Hematopoietic multipotent progenitor cell treated with erythropoietin and hydrocortisone succinate and interleukin-3 and kit ligand, for 8 days (in vitro differentiated cells): ENCODE data around the gene HMGXB3.
"Not testable (repeated sequence)": the region's sequence is repeated elsewhere in the genome, so short reads cannot be mapped to it uniquely, and the experiment has no call there.

Source experiments
- DNase-seq: peaks from one replicate; pipeline ENCODE4 v3.0.0-alpha.2; 2015

The HMGXB3 gene

DNA sequence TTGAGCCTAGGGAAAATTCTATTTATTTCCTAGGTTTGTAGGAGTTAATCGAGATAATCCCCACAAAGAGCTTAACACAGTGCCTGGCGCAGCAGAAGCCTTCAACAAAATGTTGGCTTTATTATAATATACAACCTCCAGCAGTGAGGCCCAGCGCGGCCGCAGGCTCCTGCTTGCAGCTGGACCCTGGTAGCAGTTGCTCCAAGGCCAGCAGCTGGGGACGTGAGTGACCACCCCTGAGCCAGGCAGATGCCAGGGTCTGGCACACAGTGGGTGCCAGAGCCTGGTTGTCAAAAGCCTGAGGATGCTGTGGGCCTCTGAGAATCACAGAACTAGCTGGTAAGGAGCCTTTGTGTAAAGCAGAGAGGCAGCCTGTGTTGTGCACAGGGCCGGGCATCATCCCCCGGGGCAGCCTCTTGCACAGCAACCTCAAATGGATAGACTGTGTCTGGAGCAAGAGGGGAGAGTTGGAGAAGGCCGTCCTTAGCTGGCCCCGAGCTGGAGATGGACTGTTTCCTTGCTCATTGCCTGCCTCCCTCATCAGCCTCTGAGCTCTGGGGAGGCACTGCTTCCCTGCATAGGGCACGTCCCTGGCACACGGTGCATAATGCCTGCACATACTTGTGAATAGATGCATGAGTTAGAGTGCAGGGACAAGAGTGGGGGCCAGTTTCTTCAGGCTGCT, 68.6 kb downstream of the HMGXB3 start:
- no peak for DNase-seq

DNA sequence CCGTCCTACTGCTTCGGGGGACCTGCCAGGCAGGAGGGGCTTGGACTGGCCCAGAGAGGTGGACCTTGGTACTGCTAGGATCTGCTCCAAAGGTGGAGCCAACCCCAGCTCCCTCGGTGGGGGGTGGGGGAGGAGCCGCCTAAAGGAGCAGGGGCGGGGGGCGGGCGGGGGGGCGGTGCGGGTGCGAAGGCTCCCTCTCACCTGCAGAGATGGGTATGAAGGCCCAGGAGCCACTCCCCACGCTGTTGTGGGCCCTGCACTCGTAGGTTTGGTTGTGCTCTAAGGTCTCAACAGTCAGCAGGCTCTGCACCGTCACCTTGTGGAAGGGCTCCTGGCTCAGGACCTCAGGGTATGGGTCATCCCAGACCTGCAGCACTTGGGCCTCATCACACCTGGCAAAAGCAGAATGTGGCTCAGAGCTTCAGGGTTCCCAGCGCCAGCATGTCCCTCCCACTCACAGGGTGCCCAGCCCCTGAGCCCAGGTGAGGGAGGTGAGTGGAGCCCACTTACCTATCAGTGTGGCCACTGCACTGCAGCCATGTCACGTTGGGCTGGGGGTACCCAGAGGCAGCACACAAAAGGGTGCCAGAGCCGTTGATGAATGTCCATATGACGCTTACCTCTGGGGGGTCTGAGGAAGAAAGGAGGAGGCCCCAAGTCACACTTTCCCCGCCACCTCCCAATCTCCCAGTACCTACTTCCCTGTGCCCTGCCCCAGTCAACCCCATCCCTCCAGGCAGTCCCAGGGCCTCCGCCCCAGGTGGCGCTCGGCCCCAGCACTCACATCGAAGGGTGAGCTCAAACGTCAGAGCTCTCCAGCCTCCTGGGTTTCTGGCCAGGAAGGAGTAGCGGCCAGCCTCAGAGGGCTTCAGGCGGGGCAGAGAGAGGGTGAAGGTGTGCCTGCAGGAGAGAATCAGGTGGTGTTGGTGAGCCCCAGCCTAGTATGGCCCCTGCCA, 69.4 kb downstream of the HMGXB3 start:
- no peak for DNase-seq

DNA sequence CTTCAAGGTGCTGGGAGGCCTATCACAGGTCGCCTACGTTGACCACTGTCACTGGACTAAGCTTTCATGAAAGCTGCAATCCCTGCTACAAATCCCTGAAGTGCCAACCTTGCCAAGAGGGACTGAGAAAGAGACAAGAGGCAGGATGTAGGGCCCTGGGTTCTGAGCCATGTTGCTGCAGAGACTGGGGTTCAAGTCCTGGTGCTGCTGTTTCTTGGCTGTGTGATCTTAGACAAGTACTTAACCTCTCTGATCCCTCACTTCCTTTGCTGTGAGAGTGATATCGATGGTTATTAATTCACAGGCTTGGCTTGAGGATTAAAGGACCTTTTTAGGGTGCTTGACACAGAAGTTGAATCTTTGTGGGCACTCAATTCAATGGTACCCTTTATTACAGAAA, 70.3 kb downstream of the HMGXB3 start:
- DNase-seq = no peak

DNA sequence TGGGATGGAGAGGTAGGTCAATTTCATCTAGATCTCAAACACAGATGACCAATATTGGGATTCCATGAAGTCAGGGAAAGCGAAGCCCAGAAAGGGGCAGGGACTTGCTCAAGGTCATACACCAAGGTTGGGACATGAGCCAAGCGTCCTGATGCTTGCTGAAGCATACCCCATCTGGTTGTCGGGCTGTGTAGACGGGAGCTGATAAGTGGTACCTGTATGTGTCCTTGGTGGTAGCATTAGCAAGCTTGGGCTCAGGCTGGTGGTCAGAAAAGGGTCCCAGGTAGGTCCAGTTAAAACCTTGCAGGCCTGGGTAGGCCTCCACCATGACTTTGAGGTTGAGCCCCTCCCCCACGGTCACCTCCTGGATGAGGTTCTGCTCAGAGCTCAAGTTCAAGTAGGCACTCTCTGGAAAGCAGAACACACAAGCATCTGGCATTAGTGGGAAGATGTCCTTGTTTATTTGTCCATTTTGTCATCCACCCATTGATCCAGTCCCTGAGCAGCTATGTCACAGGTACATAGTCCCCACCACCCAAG, 72.6 kb downstream of the HMGXB3 start:
- no peak for DNase-seq

DNA sequence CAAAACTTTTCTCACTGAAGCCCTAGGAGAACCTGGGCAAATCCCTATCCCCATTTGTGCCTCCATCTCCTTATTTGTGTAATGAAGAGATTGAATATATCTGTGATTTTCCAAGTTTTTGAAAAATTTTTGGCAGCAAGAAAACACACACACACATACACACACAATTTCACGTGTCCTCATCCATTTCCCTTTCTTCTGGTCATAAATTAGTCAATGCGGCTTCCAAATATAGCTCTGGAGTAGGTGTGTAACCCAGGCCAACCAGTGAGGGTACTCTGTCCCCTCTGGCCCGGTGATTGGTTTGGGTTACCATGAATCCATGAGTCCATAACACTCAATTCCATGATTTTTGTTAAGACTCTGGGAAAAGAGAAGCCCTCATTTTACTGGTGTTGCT, 73.1 kb downstream of the HMGXB3 start:
- no peak for DNase-seq

DNA sequence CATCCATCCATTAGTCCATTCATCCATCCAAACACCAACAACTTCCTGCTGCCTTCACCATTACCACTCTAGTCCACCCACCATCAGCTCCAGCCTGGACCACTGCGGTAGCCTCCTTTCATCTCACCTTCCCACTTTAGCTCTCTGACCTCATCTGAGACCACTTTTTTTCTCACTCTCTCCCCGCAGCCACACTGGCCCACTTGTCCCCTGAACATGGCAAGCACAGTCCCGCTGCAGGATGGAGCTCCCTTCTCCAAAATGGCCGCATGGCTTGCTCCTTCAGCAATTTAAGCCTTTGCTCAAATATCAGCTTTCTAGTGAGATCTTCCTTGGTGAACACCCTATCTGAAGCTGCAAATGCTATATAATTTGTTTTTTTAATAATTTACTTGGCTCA, 74.7 kb downstream of the HMGXB3 start:
- no peak for DNase-seq

DNA sequence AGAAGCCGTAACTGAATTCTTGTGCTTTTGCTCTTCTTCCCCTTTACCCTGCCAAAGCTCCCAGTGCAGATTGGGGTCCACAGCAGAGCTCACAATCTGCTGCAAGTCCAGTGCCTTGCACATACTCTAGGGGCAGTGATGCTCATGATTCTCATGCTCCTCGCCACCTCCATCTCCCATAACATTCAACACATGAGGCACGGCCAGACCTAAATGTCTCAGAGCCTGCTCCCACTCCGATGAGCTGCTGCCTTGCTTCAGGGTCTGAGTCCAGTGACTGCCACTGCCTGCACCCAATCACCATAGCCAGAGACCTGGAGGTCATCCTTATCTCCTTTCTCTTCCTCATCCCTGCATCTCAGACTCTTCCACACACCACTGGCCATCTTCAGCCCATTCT, 75.3 kb downstream of the HMGXB3 start:
- DNase-seq = no peak

DNA sequence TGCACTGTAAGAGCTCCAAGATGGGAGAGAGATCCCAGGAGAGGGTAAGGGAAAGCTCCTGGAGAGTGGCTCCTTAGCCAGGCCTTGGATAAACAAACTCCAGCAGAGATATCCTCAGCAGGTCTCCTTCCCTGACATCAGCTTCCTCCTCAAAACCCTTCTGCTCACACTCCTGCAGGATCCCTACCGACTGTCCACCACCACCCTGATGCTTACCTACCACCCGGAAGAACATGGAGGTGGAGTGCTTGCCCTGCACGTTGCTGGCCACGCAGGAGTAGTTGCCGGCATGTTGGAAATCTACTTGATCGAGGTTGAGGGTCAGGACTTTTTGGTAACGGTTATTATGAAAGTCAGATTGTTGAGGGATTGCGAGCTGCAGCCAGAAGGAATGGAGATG, 76.5 kb downstream of the HMGXB3 start:
- no peak for DNase-seq

DNA sequence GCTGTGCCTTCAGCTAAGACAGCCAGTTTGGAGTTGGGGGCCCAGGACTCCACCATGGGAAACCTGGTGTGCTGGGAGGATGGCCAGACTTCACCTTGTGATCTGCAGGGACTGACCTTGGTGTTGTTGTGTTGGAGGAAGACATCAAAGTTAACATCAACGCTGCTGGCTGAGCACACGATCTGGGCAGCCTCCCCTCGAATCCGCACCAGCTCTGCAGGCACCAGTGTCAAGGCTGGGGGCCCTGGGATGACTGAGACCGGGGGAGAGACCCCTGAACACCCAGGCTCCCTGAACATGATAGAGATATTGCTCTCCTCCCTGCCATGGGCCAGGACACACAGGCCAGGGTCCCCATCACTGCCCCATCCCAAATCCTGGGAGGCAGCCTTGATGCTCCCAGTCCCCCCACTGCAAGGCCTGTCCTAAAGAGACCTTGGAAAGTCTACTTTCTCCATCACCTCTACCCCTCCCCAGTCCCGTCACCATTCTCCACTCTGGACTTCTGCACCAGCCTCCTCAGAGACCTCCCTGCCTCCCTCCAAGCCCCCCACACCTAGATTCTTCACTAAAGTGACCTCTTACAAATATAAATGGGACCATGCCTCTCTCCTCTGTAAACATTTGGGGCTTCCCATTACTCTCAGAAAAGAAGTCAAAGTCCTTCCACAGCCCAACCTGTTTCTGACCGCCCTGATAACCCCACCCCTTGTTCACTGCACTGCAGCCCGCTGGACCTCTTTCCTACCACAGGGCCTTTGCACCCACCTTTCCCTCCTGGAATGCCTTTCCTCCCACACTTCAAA, 77.7 kb downstream of the HMGXB3 start:
- no peak for DNase-seq

DNA sequence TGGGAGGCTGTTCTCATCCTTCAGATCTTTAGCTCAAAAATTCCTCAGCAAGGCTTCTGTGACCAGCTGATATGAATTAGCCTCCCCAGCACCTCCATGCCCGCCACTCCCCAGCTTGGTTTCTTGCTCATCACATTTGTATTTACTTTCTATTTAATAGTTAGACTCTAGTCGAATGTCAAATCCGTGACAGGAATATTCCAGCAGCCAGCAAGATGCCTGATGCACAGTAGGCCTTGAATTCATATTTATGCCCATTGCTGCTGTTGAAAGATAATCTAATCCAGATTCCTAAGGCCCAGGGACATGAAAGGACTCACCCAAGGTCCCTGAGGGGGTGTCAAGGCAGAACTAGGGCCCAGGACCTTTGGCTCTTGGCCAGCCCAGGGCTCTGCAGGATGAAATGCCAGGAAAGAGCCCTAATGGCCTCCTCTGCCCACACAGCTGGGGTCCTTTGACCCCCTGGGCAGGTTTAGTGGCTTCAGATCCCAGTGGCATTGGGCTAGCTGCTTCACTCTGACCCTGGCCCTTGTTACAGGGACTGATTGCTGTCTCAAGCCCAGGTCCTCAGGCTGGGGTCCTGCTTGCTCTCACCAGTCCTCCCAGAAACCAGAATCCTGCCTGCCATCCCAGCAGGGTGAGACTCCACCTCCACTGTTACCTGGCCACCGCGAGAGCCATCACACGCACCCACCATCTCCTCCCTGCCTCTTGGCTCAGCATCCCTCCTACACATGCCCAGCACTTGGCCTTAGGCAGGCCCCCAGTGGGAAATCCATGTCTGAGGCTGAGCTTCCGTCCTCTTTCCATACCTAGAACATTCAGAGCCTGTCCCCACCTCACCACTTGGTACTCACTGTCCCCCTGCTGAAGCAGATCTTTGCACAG, 78.5 kb downstream of the HMGXB3 start:
- DNase-seq = no peak

DNA sequence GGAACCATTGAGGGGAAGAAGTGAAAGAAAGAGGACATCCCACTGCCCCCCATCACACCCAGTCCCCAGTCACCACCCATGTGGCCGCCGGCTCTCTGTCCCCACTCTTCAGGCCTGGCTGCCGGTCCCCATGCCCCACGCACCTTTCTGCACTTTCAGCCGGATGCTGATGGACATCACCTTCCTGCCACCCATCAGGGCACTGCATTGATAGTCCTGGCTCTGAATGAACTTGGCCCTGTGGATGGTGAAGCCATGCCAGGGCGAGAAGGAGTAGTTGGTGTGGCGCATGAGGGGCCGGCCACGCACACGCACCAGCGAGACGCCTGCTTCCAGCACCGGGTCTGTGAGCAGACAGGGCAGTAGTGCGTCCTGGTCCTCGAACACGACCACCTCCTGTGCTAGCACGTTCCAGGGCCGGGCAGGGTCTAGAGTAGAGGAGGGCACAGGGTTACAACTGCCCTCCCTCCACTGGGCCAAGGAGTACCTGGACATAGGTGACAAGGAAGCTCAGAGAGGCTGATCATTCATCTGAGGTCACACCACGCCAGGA, 79.4 kb downstream of the HMGXB3 start:
- no peak for DNase-seq

DNA sequence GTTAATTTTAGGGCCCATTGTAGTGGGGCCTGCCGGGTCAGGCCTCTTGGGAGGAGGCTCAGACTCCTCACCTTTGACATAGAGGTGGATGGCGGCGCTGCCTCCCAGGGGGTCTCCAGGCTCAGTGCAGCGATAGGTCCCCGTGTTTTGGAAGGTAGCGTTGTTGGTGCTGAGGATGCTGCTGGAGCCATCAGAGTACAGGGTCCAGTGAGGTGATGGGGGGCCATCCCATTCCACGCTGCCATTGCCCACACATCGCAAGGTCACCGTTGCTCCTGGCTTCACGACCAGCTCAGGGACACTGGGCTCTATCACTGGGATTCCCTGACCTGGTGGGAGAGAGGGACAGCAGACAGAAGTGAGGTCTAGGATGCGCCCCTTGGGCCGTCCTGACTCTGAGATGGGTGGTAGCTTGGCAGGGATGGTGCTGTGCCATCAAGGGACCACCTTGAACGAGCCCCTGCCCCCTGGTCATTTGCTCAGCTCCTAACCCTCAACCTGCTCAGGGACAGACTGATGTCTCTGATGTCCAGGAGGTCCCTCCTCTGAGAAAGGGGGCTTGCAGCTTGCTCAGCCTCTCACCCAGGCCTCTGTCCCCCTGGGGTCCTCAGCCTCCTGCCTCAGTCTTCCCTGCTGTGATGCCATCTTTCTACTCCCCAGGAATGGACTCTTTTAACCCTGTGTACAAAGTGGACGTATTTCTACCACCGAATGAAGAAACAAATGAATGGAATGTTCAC, 80.3 kb downstream of the HMGXB3 start:
- no peak for DNase-seq

DNA sequence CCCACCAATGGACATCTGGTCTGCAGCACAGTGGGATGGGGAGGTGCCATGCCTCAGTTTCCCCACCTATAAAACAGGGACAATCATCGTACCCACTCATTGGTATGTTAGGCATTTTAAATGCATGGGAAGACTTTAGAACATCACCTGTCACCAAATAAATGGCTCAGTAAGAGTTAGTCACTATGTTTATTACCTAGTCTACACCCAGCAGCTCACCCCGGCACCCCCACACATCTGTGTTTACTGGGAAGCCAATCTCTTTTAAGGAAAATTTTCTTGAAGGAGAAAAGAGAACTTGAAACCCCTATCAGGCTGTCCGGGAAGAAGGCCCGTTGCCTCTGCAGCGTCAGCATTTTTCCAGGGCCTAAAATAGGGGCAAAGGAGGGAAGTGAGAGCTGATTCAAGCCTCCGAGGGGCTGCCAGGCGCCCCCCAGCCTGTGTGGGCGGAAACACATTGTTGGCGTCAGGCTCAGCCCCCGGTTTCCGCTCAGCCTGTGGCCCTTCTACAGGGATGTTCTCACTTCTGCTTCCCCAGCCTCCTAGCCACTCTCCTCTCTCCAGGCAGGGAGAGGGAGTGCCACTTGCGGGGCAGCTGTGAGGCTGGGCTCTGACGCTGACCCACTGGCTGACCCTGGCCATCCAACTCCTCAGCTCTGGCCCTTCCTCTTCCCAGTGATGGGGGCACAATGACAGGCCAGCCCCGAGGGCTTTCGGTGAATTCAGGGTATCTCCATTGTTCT, 81.2 kb downstream of the HMGXB3 start:
- no peak for DNase-seq

DNA sequence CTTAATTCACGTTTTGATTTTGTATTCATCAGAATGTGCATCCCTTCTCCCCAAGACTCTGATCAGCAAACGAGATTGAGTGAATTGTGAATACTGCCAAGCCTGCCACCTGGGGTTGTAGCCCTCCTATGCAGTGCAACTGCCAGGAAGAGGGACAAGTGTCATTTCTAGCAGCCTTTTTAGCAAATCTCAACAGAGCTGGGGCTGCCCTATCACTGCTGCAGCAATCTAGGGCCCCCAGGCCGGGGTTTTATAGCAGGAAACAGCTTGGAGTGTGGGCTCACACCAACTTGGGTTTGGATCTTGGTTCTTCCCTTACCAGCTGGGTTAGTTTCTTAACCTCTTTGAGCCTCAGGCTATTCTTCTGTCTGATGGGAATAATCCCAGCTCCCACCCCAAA, 81.8 kb downstream of the HMGXB3 start:
- no peak for DNase-seq

DNA sequence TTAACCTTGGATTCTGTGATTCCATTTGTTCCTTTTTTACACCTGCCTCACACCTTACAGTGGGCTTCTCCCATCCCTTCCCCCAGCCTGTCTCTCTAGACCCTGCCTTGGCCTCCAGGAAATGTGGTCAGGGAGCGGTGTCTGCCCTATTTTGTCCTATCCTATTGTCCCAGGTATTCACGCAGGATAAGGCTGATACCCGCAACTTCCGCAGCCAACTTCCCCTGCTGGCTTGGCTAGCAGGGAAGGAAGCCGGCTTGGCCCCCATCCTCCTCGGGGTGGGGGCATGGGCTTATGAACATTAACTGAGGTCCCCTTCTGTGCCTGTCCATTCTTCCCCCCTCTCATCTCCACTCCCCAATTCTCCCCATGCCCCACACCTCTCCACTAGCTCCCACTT, 82.3 kb downstream of the HMGXB3 start:
- DNase-seq = no peak

DNA sequence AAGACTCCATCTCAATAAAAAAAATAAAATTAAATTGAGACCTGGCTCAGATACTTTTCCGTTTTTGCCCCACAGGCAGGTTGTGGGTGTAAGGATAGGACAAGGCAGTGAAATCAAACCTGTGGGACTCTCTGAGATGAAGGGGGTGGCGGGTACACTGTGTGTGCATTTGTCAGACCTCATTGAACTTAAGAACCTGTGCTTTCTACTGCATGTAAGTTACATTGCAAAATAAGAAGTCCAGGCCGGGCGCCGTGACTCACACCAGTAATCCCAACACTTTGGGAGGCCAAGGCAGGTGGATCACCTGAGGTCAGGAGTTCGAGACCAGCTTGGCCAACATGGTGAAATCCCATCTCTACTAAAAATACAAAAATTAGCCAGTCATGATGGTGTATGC, 84.2 kb downstream of the HMGXB3 start:
- not testable (repeated sequence) for DNase-seq

DNA sequence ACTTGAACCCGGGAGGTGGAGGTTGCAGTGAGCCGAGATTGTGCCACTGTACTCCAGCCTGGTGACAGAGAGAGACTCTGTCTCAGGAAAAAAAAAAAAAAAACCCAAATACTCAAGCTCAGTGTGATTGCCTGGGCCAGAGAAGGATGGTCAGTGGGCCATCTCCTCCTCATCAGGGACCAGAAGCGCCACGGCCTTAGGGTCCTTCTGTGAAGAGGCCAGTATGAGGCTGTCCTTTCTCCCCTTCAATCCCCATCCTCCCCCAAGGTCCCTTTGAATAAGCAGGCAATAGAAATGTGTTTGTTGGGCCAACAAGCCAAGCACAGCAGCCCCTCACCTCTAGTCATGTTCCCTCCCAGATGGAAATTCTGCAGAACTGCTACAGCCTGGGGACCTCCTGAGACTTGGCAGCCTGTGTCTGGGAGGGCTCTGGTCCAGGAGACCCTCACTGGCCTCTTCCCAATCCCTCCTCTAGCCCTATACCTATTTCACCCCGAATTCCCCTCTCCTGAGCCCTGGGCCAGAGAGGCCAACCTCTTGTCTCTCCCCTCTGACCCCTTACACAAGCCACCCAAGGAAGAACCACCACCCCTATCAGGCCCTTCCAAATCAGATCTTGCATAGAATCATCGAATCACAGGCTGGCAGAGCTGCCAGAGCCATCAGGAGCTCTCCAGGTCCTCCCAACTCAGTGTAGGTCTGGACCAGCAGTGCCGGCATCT, 84.8 kb downstream of the HMGXB3 start:
- no peak for DNase-seq

DNA sequence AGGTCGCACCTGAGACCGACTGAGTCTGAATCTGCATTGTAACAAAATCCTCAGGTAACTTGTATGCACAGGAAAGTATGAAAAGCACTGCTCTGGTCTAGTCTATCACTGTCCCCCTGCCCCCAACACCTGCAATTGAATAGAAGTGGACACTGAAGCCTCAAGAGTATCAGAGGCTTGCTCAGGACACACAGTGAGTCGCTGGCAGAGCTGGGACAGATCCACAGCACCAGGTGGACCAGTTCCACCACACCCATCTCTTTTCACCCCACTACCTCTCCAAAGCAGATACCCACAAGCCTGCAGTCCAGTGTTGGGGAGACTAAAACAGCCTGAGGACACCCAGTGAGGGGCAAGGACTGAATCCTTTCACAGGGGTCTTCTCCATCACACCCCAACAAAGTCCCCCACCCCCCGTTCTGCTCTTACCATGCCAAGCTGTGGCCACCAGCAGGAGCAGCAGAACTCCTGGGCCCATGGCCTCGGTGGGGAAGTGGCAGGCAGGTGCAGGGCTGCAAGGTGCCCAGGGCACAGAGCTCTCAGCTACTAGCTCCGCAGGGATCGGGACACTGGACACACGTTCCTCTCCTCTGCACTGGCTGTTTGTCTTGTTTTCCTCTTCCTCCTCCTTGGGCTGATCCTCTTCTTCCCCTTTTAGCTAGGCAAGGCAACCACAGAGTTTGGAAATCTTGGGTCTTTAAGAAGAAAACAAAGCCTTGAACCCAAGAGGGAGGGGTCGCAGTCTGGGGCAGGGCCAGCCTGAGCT, 85.6 kb downstream of the HMGXB3 start, which contains the start of gene CSF1R:
Gene CSF1R (minus strand): TSS at position 605 of the 766 bp plus-strand sequence. CDS start 127 bp downstream, at position 478.
- no peak for DNase-seq
